MM.1S (cell line): ENCODE data around the gene NOS1.

Source experiments
- DNase-seq: peaks from one replicate; pipeline ENCODE4 v3.0.0-alpha.2; 2015
- H2AFZ ChIP-seq: fragments of 300-600 bp; sonication (generic); 2 replicates; pipeline ENCODE4 v1.6.0; 2016; ENCODE audit warnings: antibody characterized with exemption, low read length
- H3F3A ChIP-seq: fragments of 300-600 bp; sonication (generic); 2 replicates; pipeline ENCODE4 v1.6.1; 2016; ENCODE audit warnings: mild to moderate bottlenecking, antibody characterized with exemption, low read length, moderate library complexity, mixed read lengths; ENCODE audit not compliant: insufficient read depth
- H3K27ac ChIP-seq: fragments of 300-600 bp; sonication (generic); 2 replicates; pipeline ENCODE4 v1.5.1; 2016; ENCODE audit warnings: mild to moderate bottlenecking, low read length
- H3K27me3 ChIP-seq: fragments of 300-600 bp; sonication (generic); replicated peaks from 2 replicates; pipeline ENCODE4 v1.6.0; 2016; ENCODE audit warnings: low read length; ENCODE audit not compliant: insufficient read depth
- H3K36me3 ChIP-seq: fragments of 300-600 bp; sonication (generic); replicated peaks from 2 replicates; pipeline ENCODE4 v1.6.1; 2016; ENCODE audit warnings: mild to moderate bottlenecking, low read length, mixed read lengths; ENCODE audit not compliant: insufficient read depth
- H3K4me1 ChIP-seq: fragments of 300-600 bp; sonication (generic); 2 replicates; pipeline ENCODE4 v1.6.1; 2016; ENCODE audit warnings: low read length, mixed read lengths
- H3K4me2 ChIP-seq: fragments of 300-600 bp; sonication (generic); 2 replicates; pipeline ENCODE4 v1.6.0; 2016; ENCODE audit warnings: low read depth, low read length
- H3K4me3 ChIP-seq: fragments of 300-600 bp; sonication (generic); 2 replicates; pipeline ENCODE4 v1.5.1; 2016; ENCODE audit warnings: low read length, mixed read lengths
- H3K79me2 ChIP-seq: fragments of 300-600 bp; sonication (generic); 2 replicates; pipeline ENCODE4 v1.6.1; 2016; ENCODE audit warnings: mixed run types, low read length, mixed read lengths
- H3K9ac ChIP-seq: fragments of 300-600 bp; sonication (generic); 2 replicates; pipeline ENCODE4 v1.6.1; 2016; ENCODE audit warnings: low read length, mixed read lengths
- H3K9me2 ChIP-seq: fragments of 300-600 bp; sonication (generic); replicated peaks from 2 replicates; pipeline ENCODE4 v1.6.1; 2016; ENCODE audit warnings: mild to moderate bottlenecking, low read length, mixed read lengths; ENCODE audit not compliant: insufficient read depth
- H3K9me3 ChIP-seq: fragments of 300-600 bp; sonication (generic); replicated peaks from 2 replicates; pipeline ENCODE4 v1.6.1; 2016; ENCODE audit warnings: mild to moderate bottlenecking, low read length, mixed read lengths; ENCODE audit not compliant: insufficient read depth
- H4K20me1 ChIP-seq: fragments of 300-600 bp; sonication (generic); 2 replicates; pipeline ENCODE4 v1.6.1; 2016; ENCODE audit warnings: mild to moderate bottlenecking, low read length, moderate library complexity, mixed read lengths; ENCODE audit not compliant: insufficient read depth
- CTCF ChIP-seq: fragments of 300-600 bp; sonication (generic); IDR thresholded peaks from 2 replicates; pipeline ENCODE4 v1.5.1; 2016; ENCODE audit warnings: antibody characterized with exemption, low read length, mixed read lengths
- EZH2 ChIP-seq: fragments of 300-600 bp; sonication (generic); optimal IDR thresholded peaks from 2 replicates; pipeline ENCODE3; 2017; ENCODE audit warnings: low read depth, mild to moderate bottlenecking, antibody characterized with exemption, low read length, mixed read lengths
- EZH2phosphoT487 ChIP-seq: fragments of 300-600 bp; sonication (generic); IDR thresholded peaks from 2 replicates; pipeline ENCODE4 v1.6.1; 2018; ENCODE audit warnings: antibody characterized with exemption, low read length

NOS1 gene

GRCh38 chr12:117178745-117179144, 182.7 kb downstream of the NOS1 start:
- Histone ChIP-seq H3K27ac (no peak overlapping the region), H3K79me2 (no peaks in the 10 kb centered on the region), H3K36me3 (no peaks in the 10 kb centered on the region), H3K27me3 (no peaks in the 10 kb centered on the region), H3K4me2 (no peak overlapping the region), H3K4me3 (no peak overlapping the region), H3F3A (no peaks in the 10 kb centered on the region), H2AFZ (no peak overlapping the region), H3K9me3 (no peaks in the 10 kb centered on the region), H3K4me1 (0 out of 2 replicates have a peak, but pooled peaks cover 6% of the 10 kb centered on the region), H3K9ac (no peak overlapping the region), H4K20me1 (no peaks in the 10 kb centered on the region), H3K9me2 (no peaks in the 10 kb centered on the region)
- no peak for TF ChIP-seq CTCF
- TF ChIP-seq EZH2phosphoT487: no peak
- TF ChIP-seq EZH2: no peak
- DNase-seq: no peak

- no peaks in the 10 kb centered on the region for H4K20me1 ChIP-seq
- TF ChIP-seq EZH2phosphoT487 (no peak), EZH2 (no peak), CTCF (no peak)
- H3K4me1 ChIP-seq: 0 out of 2 replicates have a peak, but pooled peaks cover 6% of the 10 kb centered on the region
- H3K79me2 ChIP-seq: no peaks in the 10 kb centered on the region
- H3K27ac ChIP-seq: no peak overlapping the region
- no peaks in the 10 kb centered on the region for H3K9me3 ChIP-seq
- no peak for DNase-seq
- H3K27me3 ChIP-seq: no peaks in the 10 kb centered on the region
- H3K4me2 ChIP-seq: no peak overlapping the region
- H3K36me3 ChIP-seq: no peaks in the 10 kb centered on the region
- H2AFZ ChIP-seq: no peak overlapping the region
- H3K4me3 ChIP-seq: no peak overlapping the region
- no peaks in the 10 kb centered on the region for H3K9me2 ChIP-seq
- no peak overlapping the region for H3K9ac ChIP-seq
- H3F3A ChIP-seq: no peaks in the 10 kb centered on the region
Observed at GRCh38 chr12:117178301-117178700, 183.1 kb downstream of the NOS1 start.

GRCh38 chr12:117172168-117172567, 189.3 kb downstream of the NOS1 start:
- no peaks in the 10 kb centered on the region for H3K36me3 ChIP-seq
- H3K9me3 ChIP-seq: no peaks in the 10 kb centered on the region
- no peak overlapping the region for H3K4me3 ChIP-seq
- H3K9me2 ChIP-seq: no peaks in the 10 kb centered on the region
- peaks cover 8% of the 10 kb centered on the region for H3K4me1 ChIP-seq
- no peak overlapping the region for H3K9ac ChIP-seq
- no peak for TF ChIP-seq CTCF
- no peak overlapping the region for H3K4me2 ChIP-seq
- DNase-seq: no peak
- H3F3A ChIP-seq: no peaks in the 10 kb centered on the region
- H3K27ac ChIP-seq: no peak overlapping the region
- H3K79me2 ChIP-seq: 0 out of 2 replicates have a peak, but pooled peaks cover 8% of the 10 kb centered on the region
- no peak overlapping the region for H2AFZ ChIP-seq
- no peaks in the 10 kb centered on the region for H4K20me1 ChIP-seq
- H3K27me3 ChIP-seq: no peaks in the 10 kb centered on the region
